SK-N-SH (cell line): ENCODE data around the gene OXCT1. TPM values are rescaled to one million over a fixed set of nuclear protein-coding genes. Genes with fewer than 3 reads are reported as not detected.

Experiments
- CTCF ChIA-PET: fragments of 300-600, 350-600 bp; formaldehyde crosslinking; extraction: SDS; loops from one replicate; lab custom pipeline; 2021; lab: Yijun Ruan, JAX
- POLR2A ChIA-PET: fragments of 350-600 bp; sonication (Branson Sonifier 250); formaldehyde crosslinking; extraction: SDS; loops from one replicate; lab custom pipeline; 2020; ENCODE audit warnings: antibody characterized with exemption, inconsistent platforms; lab: Yijun Ruan, JAX
- DNase-seq: peaks from one replicate; pipeline ENCODE4 v3.0.0; 2012
- H2AFZ ChIP-seq: fragments of 200-600 bp; sonication (generic); 2 replicates; pipeline ENCODE4 v1.8.1; 2016; ENCODE audit warnings: antibody characterized with exemption, mild to moderate bottlenecking, low read depth
- H3F3A ChIP-seq: fragments of 200-600 bp; sonication (generic); replicated peaks from 2 replicates; pipeline ENCODE3; 2016; ENCODE audit warnings: antibody characterized with exemption, mild to moderate bottlenecking; ENCODE audit not compliant: insufficient read depth
- H3K27ac ChIP-seq, 2 experiments: fragments of 200-500 bp in 1 of 2; fragments of 200-600 bp in 1 of 2; sonication (Bioruptor generic) in 1 of 2; sonication (generic), shearing (Covaris generic) in 1 of 2; 2 replicates each; pipeline versions ENCODE4 v1.5.1 to v1.6.1; 2014 to 2016; ENCODE audit warnings: low read depth in 2 of 2, inconsistent platforms in 1 of 2, low read length in 1 of 2, mild to moderate bottlenecking in 1 of 2, mixed read lengths in 1 of 2
- H3K27me3 ChIP-seq: fragments of 200-600 bp; sonication (generic), shearing (Covaris generic); 2 replicates; pipeline ENCODE4 v1.6.1; 2016; ENCODE audit warnings: mixed run types; ENCODE audit not compliant: insufficient read depth
- H3K36me3 ChIP-seq, 2 experiments: fragments of 200-500 bp in 1 of 2; fragments of 200-600 bp in 1 of 2; sonication (Bioruptor generic) in 1 of 2; sonication (generic) in 1 of 2; replicated peaks in 1 of 2; 2 replicates each; pipeline versions ENCODE3 to v1.5.1; 2014 to 2016; ENCODE audit warnings: low read length in 1 of 2, mild to moderate bottlenecking in 1 of 2; ENCODE audit not compliant: insufficient read depth in 2 of 2, control insufficient read depth in 1 of 2
- H3K4me1 ChIP-seq, 2 experiments: fragments of 200-500 bp in 1 of 2; fragments of 200-600 bp in 1 of 2; sonication (Bioruptor generic) in 1 of 2; sonication (generic), shearing (Covaris generic) in 1 of 2; 2 replicates each; pipeline versions ENCODE4 v1.5.1 to v1.6.1; 2014 to 2016; ENCODE audit warnings: low read depth in 1 of 2, low read length in 1 of 2, mixed run types in 1 of 2; ENCODE audit not compliant: insufficient read depth in 2 of 2, control insufficient read depth in 1 of 2
- H3K4me2 ChIP-seq: fragments of 200-600 bp; sonication (generic), shearing (Covaris generic); 2 replicates; pipeline ENCODE4 v1.6.1; 2017; ENCODE audit warnings: mixed run types
- H3K4me3 ChIP-seq, 2 experiments: fragments of 200-500 bp in 1 of 2; fragments of 200-600 bp in 1 of 2; sonication (Bioruptor generic) in 1 of 2; sonication (generic), shearing (Covaris generic) in 1 of 2; 2 replicates each; pipeline versions ENCODE4 v1.5.1 to v1.8.1; 2014 to 2016; ENCODE audit warnings: low read depth in 2 of 2, inconsistent platforms in 1 of 2, low read length in 1 of 2, mild to moderate bottlenecking in 1 of 2, mixed read lengths in 1 of 2, moderate library complexity in 1 of 2
- H3K79me2 ChIP-seq: fragments of 200-600 bp; sonication (generic); 2 replicates; pipeline ENCODE4 v1.8.1; 2017; ENCODE audit warnings: mild to moderate bottlenecking; ENCODE audit not compliant: insufficient read depth
- H3K9ac ChIP-seq: fragments of 200-600 bp; sonication (generic); 2 replicates; pipeline ENCODE4 v1.6.1; 2017; ENCODE audit warnings: mixed run types
- H3K9me2 ChIP-seq: fragments of 200-600 bp; sonication (generic); 2 replicates; pipeline ENCODE4 v1.6.1; 2017; ENCODE audit warnings: mixed run types
- H3K9me3 ChIP-seq: fragments of 200-600 bp; sonication (generic); 2 replicates; pipeline ENCODE4 v1.6.1; 2017; ENCODE audit warnings: mixed run types, mild to moderate bottlenecking, moderate library complexity
- H4K20me1 ChIP-seq: fragments of 200-600 bp; sonication (generic); 2 replicates; pipeline ENCODE4 v1.6.1; 2017; ENCODE audit warnings: mild to moderate bottlenecking, mixed run types; ENCODE audit not compliant: insufficient read depth
- CHD2 ChIP-seq: fragments of 150-350 bp; IDR thresholded peaks from 2 replicates; pipeline ENCODE4 v1.6.1; 2018; ENCODE audit warnings: low read length; ENCODE audit not compliant: partially characterized antibody
- ELF1 ChIP-seq: IDR thresholded peaks from 2 replicates; pipeline ENCODE4 v1.4.0; 2012
- EP300 ChIP-seq, 2 experiments: IDR thresholded peaks; 2 replicates each; pipeline versions ENCODE4 v1.4.0 to v1.6.1; 2012; ENCODE audit warnings: borderline replicate concordance in 1 of 2, low read depth in 1 of 2, low read length in 1 of 2
- EZH2phosphoT487 ChIP-seq: fragments of 200-600 bp; sonication (generic); IDR thresholded peaks from 2 replicates; pipeline ENCODE4 v1.6.1; 2017; ENCODE audit warnings: low read depth, mixed run types, mild to moderate bottlenecking, antibody characterized with exemption, moderate library complexity, borderline replicate concordance
- FOSL2 ChIP-seq: IDR thresholded peaks from 2 replicates; pipeline ENCODE4 v1.4.0; 2012; ENCODE audit warnings: low read depth, mild to moderate bottlenecking, moderate library complexity, borderline replicate concordance
- FOXJ3 ChIP-seq: sonication (generic); formaldehyde crosslinking; IDR thresholded peaks from 2 replicates; pipeline ENCODE4 v1.5.1; 2020; ENCODE audit warnings: mild to moderate bottlenecking, missing genetic modification reagents
- FOXM1 ChIP-seq: IDR thresholded peaks from 2 replicates; pipeline ENCODE4 v1.4.0; 2012; ENCODE audit warnings: low read depth, mild to moderate bottlenecking
- GATA2 ChIP-seq: sonication (generic); formaldehyde crosslinking; IDR thresholded peaks from 2 replicates; pipeline ENCODE4 v1.5.0; 2020; ENCODE audit warnings: mild to moderate bottlenecking, missing genetic modification reagents
- JUND ChIP-seq: IDR thresholded peaks from 2 replicates; pipeline ENCODE4 v1.4.0; 2012
- MXI1 ChIP-seq: IDR thresholded peaks from 2 replicates; pipeline ENCODE4 v1.6.1; 2012; ENCODE audit warnings: mild to moderate bottlenecking, low read depth, low read length, improper control_type of control experiment
- RXRA ChIP-seq: IDR thresholded peaks from 2 replicates; pipeline ENCODE4 v1.4.0; 2012; ENCODE audit warnings: low read depth, mild to moderate bottlenecking, borderline replicate concordance
- YY1 ChIP-seq: IDR thresholded peaks from 2 replicates; pipeline ENCODE4 v1.4.0; 2012; ENCODE audit warnings: low read depth, mild to moderate bottlenecking
- WGBS: methylation state at CpG from one replicate; pipeline ENCODE4 v1.1.6; 2017; ENCODE audit warnings: low lambda C conversion rate; 5-methylcytosine and 5-hydroxymethylcytosine counted together
- polyA plus RNA-seq, 3 experiments: library from polyadenylated mRNA; depleted of rRNA; stranded (reverse); fragments of >200 nt; gene quantifications; 2 replicates each; pipeline ENCODE4 v1.2.3, GENCODE V29; 2012
- TF ChIP-seq, protein P1 (sequence below): fragments of 200-600 bp; sonication (generic); IDR thresholded peaks from 2 replicates; pipeline ENCODE4 v1.6.1; 2017; ENCODE audit warnings: antibody characterized with exemption, mild to moderate bottlenecking, moderate library complexity
- TF ChIP-seq, protein P2 (sequence below): fragments of 150-350 bp; IDR thresholded peaks from 2 replicates; pipeline ENCODE4 v1.6.1; 2016; ENCODE audit warnings: mild to moderate bottlenecking, low read depth, low read length
- TF ChIP-seq, protein P3 (sequence below): IDR thresholded peaks from 2 replicates; pipeline ENCODE4 v1.6.1; 2012; ENCODE audit warnings: mild to moderate bottlenecking, low read depth, low read length, moderate library complexity
- TF ChIP-seq, protein P4 (sequence below): fragments of 150-350 bp; IDR thresholded peaks from 2 replicates; pipeline ENCODE4 v1.6.1; 2017; ENCODE audit warnings: antibody characterized with exemption, low read length, low read depth, borderline replicate concordance
- TF ChIP-seq, protein P5 (sequence below): IDR thresholded peaks from 2 replicates; pipeline ENCODE4 v1.4.0; 2012; ENCODE audit warnings: low read depth, borderline replicate concordance
- TF ChIP-seq, protein P6 (sequence below): IDR thresholded peaks from 2 replicates; pipeline ENCODE4 v1.4.0; 2012; ENCODE audit warnings: low read depth

Gene OXCT1
- polyA plus RNA-seq, 1 of the 3 experiments (the other 2 are of a cell fraction), result 11.7 TPM

DNA sequence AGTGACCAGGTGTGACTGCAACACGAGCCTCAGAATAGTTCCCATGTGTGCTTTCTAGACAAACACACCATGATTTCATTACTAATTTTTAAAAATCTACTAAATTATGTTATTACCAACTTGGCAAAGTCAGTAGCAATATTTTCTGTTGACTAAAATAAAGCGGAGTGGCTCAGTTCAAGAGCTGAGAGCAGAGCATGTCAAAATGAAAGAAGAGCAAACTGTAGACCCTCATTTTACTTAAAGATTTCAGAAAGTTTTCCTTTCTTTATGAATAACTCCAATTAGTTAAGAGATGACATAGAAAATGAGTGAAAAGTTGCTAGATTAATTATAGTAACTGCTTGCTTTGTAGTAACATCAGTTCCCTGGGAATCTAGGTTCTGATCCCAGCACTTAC lies 17.9 kb downstream of the OXCT1 start (continued):
- TF ChIP-seq, protein P1, sequence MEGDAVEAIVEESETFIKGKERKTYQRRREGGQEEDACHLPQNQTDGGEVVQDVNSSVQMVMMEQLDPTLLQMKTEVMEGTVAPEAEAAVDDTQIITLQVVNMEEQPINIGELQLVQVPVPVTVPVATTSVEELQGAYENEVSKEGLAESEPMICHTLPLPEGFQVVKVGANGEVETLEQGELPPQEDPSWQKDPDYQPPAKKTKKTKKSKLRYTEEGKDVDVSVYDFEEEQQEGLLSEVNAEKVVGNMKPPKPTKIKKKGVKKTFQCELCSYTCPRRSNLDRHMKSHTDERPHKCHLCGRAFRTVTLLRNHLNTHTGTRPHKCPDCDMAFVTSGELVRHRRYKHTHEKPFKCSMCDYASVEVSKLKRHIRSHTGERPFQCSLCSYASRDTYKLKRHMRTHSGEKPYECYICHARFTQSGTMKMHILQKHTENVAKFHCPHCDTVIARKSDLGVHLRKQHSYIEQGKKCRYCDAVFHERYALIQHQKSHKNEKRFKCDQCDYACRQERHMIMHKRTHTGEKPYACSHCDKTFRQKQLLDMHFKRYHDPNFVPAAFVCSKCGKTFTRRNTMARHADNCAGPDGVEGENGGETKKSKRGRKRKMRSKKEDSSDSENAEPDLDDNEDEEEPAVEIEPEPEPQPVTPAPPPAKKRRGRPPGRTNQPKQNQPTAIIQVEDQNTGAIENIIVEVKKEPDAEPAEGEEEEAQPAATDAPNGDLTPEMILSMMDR, result no peak
- TF ChIP-seq FOXM1 (no peak), EP300 (IDR thresholded peaks at IDR 0.05; ENCODE audit: borderline replicate concordance in 1 of 2, low read depth in 1 of 2, low read length in 1 of 2) (no peak), JUND (no peak), RXRA (no peak)

DNA sequence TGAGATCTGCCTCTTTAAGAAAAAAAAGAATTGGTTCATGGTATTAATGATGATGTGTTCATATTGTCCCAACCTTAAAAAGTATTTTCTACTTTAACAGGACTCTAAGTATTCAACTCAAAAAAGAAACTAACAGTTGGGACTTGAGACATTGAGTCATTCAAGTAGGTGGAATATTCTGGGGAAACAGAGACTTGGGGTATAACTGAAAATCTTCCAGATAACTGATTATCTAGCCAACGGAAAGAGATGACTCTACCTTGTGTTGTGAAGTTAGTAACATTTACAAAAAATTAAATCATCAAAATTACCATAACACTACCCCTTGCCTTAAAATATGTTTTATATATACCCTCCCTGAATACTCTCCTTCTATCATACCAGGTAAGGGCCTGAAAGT lies 19.1 kb downstream of the OXCT1 start:
- Histone ChIP-seq H3K4me1 (no peaks in the 10 kb centered on the region), H4K20me1 (no peaks in the 10 kb centered on the region), H3K36me3 (peaks cover 36 to 60% of the 10 kb centered on the region in 2 experiments), H3K4me2 (no peak overlapping the region), H3K9me2 (no peaks in the 10 kb centered on the region), H3K4me3 (no peak overlapping the region), H2AFZ (no peak overlapping the region), H3K9me3 (no peaks in the 10 kb centered on the region), H3K27me3 (no peaks in the 10 kb centered on the region), H3K79me2 (no peaks in the 10 kb centered on the region), H3F3A (no peaks in the 10 kb centered on the region), H3K9ac (no peak overlapping the region), H3K27ac (no peak overlapping the region)
- TF ChIP-seq, protein P2, sequence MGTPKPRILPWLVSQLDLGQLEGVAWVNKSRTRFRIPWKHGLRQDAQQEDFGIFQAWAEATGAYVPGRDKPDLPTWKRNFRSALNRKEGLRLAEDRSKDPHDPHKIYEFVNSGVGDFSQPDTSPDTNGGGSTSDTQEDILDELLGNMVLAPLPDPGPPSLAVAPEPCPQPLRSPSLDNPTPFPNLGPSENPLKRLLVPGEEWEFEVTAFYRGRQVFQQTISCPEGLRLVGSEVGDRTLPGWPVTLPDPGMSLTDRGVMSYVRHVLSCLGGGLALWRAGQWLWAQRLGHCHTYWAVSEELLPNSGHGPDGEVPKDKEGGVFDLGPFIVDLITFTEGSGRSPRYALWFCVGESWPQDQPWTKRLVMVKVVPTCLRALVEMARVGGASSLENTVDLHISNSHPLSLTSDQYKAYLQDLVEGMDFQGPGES, result no peak
- TF ChIP-seq FOXJ3, result no peak
- whole genome bisulfite sequencing, result 50% methylated on average over 1 of the region's 1 CpG
- ChIA-PET CTCF (interaction anchor here (1.9 kb wide), 1 partner anchor 206 kb away, joined by 7 read pairs; no protein-coding TSS in a partner anchor), POLR2A (no interaction called here)
- no peak for DNase-seq

DNA sequence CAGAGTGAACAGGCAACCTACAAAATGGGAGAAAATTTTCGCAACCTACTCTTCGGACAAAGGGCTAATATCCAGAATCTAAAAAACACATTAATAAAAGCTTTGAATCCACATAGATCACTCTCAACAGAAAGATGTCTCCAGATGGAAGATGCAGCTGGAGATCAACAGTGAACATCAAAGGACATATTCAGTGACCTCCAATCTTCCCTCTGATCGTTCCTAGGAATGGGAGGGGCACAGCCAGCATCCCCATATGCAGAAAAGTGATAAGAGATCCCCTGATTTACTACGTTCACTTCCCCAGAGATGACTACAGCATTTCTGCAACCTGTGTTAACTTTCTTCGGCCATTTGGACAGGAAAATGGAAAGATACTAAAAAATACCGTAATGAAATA lies 21.2 kb downstream of the OXCT1 start:
- WGBS, result 85% methylated on average over 6 of the region's 6 CpGs
- DNase-seq, result no peak

More for the DNA sequence above, 21.2 kb downstream of the OXCT1 start:
- TF ChIP-seq, protein P3, sequence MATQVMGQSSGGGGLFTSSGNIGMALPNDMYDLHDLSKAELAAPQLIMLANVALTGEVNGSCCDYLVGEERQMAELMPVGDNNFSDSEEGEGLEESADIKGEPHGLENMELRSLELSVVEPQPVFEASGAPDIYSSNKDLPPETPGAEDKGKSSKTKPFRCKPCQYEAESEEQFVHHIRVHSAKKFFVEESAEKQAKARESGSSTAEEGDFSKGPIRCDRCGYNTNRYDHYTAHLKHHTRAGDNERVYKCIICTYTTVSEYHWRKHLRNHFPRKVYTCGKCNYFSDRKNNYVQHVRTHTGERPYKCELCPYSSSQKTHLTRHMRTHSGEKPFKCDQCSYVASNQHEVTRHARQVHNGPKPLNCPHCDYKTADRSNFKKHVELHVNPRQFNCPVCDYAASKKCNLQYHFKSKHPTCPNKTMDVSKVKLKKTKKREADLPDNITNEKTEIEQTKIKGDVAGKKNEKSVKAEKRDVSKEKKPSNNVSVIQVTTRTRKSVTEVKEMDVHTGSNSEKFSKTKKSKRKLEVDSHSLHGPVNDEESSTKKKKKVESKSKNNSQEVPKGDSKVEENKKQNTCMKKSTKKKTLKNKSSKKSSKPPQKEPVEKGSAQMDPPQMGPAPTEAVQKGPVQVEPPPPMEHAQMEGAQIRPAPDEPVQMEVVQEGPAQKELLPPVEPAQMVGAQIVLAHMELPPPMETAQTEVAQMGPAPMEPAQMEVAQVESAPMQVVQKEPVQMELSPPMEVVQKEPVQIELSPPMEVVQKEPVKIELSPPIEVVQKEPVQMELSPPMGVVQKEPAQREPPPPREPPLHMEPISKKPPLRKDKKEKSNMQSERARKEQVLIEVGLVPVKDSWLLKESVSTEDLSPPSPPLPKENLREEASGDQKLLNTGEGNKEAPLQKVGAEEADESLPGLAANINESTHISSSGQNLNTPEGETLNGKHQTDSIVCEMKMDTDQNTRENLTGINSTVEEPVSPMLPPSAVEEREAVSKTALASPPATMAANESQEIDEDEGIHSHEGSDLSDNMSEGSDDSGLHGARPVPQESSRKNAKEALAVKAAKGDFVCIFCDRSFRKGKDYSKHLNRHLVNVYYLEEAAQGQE, result no peak
- TF ChIP-seq YY1 (no peak), FOSL2 (no peak), CHD2 (no peak), ELF1 (no peak), GATA2 (CRISPR knock-in tag) (no peak), EZH2phosphoT487 (no peak), MXI1 (no peak)
- TF ChIP-seq, protein P4, sequence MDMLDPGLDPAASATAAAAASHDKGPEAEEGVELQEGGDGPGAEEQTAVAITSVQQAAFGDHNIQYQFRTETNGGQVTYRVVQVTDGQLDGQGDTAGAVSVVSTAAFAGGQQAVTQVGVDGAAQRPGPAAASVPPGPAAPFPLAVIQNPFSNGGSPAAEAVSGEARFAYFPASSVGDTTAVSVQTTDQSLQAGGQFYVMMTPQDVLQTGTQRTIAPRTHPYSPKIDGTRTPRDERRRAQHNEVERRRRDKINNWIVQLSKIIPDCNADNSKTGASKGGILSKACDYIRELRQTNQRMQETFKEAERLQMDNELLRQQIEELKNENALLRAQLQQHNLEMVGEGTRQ, result no peak
- TF ChIP-seq, protein P5, sequence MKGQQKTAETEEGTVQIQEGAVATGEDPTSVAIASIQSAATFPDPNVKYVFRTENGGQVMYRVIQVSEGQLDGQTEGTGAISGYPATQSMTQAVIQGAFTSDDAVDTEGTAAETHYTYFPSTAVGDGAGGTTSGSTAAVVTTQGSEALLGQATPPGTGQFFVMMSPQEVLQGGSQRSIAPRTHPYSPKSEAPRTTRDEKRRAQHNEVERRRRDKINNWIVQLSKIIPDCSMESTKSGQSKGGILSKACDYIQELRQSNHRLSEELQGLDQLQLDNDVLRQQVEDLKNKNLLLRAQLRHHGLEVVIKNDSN, result no peak
- TF ChIP-seq, protein P6, sequence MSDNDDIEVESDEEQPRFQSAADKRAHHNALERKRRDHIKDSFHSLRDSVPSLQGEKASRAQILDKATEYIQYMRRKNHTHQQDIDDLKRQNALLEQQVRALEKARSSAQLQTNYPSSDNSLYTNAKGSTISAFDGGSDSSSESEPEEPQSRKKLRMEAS, result no peak
- peaks cover 2% of the 10 kb centered on the region for H3F3A ChIP-seq
- H2AFZ ChIP-seq, result no peak overlapping the region
- H3K4me3 ChIP-seq, result no peak overlapping the region
- H3K4me2 ChIP-seq, result no peak overlapping the region
- H3K79me2 ChIP-seq, result no peaks in the 10 kb centered on the region
- CTCF ChIA-PET, result no interaction called here
- no peaks in the 10 kb centered on the region for H3K9me2 ChIP-seq
- H3K4me1 ChIP-seq, result no peaks in the 10 kb centered on the region
- H3K27ac ChIP-seq, result no peak overlapping the region
- H3K9me3 ChIP-seq, result no peaks in the 10 kb centered on the region
- POLR2A ChIA-PET, result no interaction called here
- no peak overlapping the region for H3K9ac ChIP-seq
- H3K27me3 ChIP-seq, result no peaks in the 10 kb centered on the region
- H4K20me1 ChIP-seq, result no peaks in the 10 kb centered on the region
- H3K36me3 ChIP-seq, result peaks cover 36 to 42% of the 10 kb centered on the region in 2 experiments
